WI38 (cell line): ENCODE results near the gene FEV.
A peak's percentile ranks its signal among the peaks of the same experiment; 100 is the strongest.

Experiments used
- H3K4me3 ChIP-seq: 2 replicates; pipeline ENCODE4 v1.5.1; 2011; ENCODE audit warnings: low read depth, mild to moderate bottlenecking, control low read depth, low read length
- TF ChIP-seq, protein P1 (sequence below): IDR thresholded peaks from 2 replicates; pipeline ENCODE4 v1.5.1; 2012; ENCODE audit warnings: low read depth, mild to moderate bottlenecking, control low read depth, low read length

Gene FEV

DNA sequence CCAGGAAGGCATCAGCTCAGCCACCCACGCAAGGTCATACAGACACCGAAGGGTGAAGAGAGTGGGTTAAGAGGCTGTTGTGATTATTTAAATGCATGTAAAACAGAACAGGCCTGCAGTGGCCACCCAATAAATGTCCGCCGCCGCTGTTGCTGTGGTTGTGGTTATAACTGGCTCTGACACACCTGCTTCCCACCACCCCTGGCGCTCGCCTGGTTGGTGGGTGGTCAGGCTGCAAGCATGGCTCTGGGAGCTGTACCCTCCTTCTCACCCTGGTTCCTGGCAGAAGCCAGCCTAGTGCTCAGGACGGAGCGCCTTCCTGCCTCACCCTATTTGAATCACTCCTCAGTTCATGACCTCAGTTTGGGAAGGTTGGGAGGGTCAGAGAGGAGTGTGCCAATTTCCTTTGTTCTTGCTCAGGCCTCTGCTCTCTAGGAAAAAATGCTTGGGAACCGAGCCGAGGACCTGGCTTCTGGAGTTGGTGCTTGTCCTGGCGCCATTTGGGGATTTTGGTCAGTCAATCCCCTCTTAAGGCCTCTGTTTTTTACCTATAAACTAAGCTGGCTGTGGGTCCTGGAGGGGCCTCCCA is 13.5 kb upstream of the FEV start:
- TF ChIP-seq, protein P1, sequence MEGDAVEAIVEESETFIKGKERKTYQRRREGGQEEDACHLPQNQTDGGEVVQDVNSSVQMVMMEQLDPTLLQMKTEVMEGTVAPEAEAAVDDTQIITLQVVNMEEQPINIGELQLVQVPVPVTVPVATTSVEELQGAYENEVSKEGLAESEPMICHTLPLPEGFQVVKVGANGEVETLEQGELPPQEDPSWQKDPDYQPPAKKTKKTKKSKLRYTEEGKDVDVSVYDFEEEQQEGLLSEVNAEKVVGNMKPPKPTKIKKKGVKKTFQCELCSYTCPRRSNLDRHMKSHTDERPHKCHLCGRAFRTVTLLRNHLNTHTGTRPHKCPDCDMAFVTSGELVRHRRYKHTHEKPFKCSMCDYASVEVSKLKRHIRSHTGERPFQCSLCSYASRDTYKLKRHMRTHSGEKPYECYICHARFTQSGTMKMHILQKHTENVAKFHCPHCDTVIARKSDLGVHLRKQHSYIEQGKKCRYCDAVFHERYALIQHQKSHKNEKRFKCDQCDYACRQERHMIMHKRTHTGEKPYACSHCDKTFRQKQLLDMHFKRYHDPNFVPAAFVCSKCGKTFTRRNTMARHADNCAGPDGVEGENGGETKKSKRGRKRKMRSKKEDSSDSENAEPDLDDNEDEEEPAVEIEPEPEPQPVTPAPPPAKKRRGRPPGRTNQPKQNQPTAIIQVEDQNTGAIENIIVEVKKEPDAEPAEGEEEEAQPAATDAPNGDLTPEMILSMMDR, result no peak
- no peak overlapping the region for H3K4me3 ChIP-seq

GRCh38 chr2:218997731-218998130 is 12.7 kb upstream of the FEV start:
- TF ChIP-seq, protein P1, result no peak
- no peak overlapping the region for H3K4me3 ChIP-seq

DNA sequence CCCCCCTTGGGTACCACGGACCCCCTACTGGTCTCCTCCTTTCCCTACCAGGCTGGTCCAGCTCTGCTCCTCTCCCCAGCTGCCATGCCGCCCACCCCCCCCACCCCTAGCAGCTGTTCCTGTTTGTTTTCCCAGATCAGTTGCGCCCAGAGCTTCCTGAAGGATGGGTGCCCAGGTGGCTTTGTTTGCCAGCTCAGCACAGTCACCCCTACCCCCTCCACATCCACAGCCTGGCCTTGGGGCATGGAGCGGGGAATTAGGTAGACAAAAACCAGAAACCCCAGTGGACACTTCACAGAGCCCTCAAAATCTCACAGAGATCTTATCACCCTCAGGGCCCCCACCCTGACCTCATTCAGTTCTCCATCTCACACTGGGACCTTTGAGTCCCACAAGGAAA is 12.0 kb upstream of the FEV start:
- TF ChIP-seq, protein P1, result no peak
- H3K4me3 ChIP-seq, result no peak overlapping the region

- TF ChIP-seq, protein P1, result peak; percentile 67
- H3K4me3 ChIP-seq, result peak overlapping the region; percentile 44
Observed at GRCh38 chr2:218995972-218996711, 11.2 kb upstream of the FEV start.

DNA sequence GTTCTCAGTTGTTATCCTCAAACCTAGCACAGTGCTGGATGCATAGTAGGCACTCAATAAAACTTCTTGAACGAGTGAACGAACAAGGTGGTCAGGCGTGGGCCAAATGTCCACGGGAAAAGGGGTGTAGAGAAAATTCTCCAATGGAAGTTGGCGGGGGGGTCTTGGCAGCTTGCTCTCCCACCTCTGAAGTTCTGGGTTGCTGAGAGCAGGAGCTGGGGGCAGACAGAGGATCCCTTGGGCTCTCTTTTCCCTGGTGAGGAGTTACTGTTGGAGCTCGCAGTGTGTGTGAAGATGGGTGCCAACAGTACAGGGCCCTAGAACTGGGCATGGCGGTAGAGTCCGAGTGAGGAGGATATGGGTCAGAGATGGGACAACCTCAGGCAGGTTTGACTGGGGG is 10.6 kb upstream of the FEV start:
- TF ChIP-seq, protein P1, result no peak
- H3K4me3 ChIP-seq, result no peak overlapping the region

DNA sequence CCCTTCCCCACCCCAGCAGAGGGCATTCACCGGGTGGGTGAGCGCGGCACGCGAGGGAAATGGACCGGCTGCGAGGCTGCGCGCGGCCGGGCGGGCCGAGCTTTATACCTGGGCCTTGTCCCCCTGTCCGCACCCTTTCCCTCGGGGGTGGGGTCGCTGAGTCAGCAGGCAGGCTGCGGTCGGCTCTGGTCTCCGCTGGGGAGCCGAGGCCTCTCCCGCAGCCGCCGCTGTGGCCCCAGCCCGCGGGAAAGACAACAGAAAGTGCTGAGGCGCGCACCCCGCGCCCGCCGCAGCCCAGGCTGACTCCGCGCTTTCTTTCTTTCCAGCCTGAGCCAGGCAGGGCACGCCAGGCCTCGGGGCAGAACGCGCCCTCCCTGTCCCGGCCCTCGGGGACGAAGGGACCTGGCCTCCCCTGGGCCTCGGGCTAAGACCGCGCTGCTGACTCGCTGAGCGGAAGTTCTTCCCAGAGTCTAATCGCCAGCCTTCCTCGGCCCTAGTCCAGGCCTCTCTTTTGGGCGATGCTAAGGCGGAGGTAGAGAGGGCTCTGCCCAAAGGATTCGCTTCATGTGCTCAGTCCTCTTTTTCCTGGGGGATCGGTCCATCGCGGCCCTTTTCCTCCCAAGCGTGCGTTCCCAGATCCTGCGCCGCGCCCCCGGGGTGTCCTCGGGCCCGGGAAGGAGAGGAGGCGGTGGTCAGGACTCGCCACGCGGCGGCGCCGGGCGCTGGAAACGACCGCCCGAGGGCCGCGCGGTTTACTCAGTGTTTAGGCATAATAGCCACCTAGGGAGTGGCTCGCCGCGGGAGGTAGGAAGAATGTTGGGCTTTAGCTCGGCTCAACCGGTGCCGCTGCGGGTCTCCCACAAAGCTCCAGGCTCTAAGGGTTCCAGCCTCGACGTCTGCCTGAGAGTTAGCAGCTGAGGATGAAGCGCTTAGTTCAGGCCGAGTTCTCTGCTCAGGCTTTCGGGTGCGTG is 8.6 kb upstream of the FEV start, which contains the start of gene CRYBA2:
Gene CRYBA2 (minus strand): TSS at position 78 of the 971 bp plus-strand sequence. CDS start 246 bp downstream, outside the sequence.
- TF ChIP-seq, protein P1, result no peak; the same call in 1 of the 2 replicates

More for the DNA sequence above, 8.6 kb upstream of the FEV start, which contains the start of gene CRYBA2:
- peak within 1 kb of the TSS; percentile 42 for H3K4me3 ChIP-seq
